Activated gamma-delta T cell treated with anti-CD3 and anti-CD28 coated beads, Interleukin-2, amount 50 U/mL, for 16 hours (primary cell): ENCODE data around the gene NRL.
A peak's percentile ranks its signal among the peaks of the same experiment; 100 is the strongest.

Experiments used
- DNase-seq: peaks from one replicate; pipeline ENCODE4 v3.0.0-alpha.2; 2020; ENCODE audit warnings: low read depth

The NRL gene

DNA sequence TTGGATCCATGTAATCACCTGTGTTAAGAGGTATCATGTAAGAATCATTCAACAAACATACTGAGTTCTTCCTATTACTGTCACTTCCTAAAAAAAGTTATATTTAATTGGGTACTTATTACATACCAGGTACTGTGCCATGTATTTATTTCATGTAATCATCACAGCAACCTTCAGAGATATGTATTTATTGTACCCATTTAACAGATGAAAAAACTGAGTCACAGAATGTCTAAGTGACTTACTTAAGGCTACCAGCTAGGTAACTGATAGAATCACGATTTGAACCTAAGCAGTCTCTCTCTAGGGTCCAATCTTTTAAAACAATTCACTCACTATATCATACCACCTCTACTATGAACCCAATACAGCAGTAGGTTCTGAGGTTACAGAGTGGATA lies 29.7 kb upstream of the NRL start:
- no peak for DNase-seq

DNA sequence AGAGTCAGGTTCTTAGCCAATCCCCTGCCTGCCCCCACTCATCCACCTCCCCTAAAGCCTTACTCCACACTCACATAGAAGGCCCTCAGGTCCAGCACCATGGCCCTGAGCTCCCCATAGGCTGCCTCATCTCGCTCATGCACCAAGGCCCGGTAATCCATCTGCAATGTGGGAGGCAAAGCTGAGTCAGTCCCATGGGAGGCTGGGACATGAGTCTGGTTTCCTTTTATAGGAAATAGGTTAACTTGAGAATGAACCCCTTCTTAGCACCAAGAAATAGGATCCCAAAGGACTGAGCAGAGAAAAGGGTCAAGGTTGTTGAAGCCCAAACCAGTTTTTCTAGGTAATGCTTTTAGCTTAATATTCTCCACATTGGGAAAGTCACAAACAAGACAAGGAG lies 28.8 kb upstream of the NRL start:
- DNase-seq: no peak

DNA sequence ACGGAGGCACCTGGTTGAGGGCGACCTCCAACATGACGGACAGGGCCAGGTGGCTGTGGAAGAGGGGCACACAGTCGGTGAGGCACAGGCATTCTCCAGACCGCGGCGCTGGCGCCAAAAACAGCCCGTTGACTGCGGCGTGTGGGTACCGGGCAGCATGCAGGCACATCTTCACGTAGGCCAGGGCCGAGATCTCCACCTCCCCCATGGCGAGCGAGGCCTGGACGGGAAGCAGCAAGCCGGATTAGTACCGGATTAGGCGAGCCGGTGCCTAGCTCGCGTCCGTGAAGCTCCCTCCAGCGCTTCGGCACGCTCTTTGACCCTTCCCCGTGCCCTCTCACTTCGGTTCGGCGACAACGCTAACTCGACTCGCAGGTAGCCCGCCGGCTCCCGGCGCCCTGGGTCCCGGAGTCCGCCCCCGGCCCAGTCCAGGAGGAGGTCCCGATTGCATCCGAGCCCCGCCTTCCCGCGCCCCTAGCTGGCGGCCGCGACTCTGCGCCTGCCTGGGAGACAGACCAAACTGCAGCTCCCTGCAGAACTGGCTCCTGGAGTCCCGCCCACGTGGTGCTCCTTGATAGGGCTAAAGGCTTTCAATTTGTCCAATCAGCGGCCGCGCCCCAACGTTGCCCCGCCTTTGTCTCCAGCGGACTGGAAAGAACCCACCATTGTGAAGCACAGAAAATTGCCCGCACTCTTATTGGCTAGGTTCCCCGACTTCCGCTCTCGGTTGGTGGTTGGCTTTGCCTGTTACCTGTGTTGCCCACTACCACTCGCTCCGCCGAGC lies 26.5 kb upstream of the NRL start, which contains the start of gene EMC9:
Gene EMC9, minus strand, starts transcription at position 495 of the 784 bp plus-strand sequence. Its CDS starts 287 bp downstream, at position 208.
- peak; percentile 99 for DNase-seq

DNA sequence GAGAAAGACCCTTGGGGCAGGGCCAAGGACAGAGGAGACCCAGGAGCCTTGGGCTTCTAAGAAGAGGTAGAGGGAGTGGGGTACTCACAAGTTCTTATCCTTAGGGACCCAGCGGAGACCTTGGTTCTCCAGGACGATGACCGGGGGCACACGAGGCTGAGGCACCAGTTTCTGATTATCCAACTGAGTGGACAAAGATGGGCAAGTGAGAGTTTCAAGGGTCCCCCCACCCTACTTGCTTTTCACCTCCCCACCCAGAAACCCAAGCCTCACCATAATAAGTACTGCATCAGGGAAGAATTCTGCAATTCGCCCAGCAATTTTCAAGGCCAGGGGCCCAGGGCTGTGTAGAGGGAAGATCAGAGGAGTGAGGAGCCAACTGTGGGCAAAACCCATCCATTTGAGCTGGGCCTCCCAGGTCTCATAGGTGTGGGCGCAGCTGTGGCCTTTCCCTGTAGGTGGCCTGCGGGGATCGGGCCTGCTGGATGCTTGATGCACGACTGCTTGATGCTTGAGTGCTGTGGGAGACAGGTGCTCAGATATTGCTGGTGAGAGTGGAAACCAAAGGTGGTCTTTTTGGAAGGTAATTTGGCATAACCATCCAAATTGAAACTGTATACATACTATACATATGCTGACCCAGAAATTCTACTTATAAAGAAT lies 24.7 kb upstream of the NRL start:
- no peak for DNase-seq

DNA sequence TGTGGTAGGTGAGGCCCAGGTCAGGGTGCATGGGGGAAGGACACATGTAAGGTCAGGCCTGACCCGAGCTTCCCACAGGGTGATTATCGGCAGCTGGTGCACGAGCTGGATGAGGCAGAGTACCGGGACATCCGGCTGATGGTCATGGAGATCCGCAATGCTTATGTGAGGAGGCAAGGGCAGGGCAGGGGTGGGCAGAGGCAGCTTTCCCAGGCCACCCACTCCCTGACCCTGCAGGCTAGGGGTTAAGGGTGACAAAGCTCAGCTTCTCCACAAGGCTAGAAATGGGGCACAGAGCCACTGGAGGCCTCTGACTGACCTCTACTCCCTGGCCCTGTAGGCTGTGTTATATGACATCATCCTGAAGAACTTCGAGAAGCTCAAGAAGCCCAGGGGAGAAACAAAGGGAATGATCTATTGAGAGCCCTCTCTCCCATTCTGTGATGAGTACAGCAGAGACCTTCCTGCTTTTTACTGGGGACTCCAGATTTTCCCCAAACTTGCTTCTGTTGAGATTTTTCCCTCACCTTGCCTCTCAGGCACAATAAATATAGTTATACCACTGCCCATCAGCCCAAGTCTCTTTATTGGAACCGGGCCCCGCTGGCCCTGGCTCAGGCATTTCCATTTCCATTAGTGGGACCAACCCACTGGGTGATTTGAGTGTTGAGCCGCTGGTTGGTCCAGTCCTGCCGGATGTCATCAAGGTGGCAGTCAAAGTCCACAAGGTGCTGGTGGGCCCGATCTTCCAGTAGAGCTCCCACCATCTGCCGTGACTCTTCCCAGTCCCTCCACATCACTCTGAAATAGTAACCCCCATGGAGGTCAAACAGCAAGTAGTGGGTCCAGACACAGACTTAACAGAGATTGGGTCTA lies 23.9 kb upstream of the NRL start:
- no peak for DNase-seq

DNA sequence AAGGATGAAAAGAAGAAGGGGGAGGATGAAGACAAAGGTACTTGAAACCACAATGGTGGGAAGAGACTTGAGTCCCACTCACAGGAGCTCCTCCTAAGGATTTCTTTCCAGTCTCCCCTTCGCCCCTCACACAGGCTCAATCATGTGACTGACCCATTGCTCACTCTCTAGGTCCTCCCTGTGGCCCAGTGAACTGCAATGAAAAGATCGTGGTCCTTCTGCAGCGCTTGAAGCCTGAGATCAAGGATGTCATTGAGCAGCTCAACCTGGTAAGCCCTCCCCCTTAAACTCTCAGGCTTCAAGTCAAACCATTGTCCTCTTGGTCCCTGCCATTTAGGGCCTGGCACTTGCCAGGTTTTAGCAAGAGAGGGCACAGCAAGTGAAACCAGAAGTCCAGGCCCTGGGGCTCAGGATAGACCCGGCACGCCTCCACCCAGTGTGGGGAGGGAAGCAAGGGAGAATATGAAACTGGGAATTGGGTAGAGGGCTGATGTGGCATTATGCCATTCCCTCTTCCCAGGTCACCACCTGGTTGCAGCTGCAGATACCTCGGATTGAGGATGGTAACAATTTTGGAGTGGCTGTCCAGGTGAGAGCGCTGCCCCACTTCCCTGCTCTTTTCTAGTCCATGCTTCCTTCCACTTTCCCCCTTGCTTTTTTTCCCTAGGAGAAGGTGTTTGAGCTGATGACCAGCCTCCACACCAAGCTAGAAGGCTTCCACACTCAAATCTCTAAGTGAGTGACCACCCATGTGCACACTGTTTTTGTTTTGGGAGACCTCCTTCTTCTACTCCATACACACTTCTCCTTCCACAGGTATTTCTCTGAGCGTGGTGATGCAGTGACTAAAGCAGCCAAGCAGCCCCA lies 23.0 kb upstream of the NRL start:
- no peak for DNase-seq

DNA sequence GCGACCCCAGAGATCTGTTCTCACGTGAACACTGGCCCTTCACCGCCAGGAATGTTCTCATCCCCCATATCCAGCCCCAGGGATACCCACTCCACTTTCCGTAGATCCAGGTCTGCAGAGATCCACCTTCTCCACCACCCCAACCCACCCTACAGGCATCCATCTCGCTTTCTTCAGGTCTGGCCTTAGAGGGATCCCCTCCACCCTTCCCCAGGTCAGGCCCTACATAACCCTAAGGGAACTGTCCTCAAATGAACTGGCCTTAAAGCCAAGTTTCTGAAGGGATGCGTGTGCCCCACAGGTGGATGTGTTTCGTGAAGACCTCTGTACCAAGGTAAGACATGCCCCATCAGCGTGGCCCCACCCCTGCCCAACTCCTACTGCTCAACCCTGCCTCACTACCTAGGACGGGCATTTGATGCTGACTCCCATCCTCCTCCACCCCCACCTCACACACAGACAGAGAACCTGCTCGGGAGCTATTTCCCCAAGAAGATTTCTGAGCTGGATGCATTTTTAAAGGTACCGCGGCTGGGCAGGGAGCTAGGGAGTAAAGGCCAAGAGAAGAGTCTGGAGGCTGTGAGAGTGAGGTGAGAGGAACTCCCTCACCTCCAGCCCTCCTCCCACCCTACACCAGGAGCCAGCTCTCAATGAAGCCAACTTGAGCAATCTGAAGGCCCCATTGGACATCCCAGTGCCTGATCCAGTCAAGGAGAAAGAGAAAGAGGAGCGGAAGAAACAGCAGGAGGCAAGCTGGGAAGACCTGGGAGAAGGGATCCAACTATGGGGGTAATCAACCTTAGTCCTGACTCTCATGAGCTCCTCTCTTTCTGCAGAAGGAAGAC lies 22.2 kb upstream of the NRL start:
- no peak for DNase-seq

DNA sequence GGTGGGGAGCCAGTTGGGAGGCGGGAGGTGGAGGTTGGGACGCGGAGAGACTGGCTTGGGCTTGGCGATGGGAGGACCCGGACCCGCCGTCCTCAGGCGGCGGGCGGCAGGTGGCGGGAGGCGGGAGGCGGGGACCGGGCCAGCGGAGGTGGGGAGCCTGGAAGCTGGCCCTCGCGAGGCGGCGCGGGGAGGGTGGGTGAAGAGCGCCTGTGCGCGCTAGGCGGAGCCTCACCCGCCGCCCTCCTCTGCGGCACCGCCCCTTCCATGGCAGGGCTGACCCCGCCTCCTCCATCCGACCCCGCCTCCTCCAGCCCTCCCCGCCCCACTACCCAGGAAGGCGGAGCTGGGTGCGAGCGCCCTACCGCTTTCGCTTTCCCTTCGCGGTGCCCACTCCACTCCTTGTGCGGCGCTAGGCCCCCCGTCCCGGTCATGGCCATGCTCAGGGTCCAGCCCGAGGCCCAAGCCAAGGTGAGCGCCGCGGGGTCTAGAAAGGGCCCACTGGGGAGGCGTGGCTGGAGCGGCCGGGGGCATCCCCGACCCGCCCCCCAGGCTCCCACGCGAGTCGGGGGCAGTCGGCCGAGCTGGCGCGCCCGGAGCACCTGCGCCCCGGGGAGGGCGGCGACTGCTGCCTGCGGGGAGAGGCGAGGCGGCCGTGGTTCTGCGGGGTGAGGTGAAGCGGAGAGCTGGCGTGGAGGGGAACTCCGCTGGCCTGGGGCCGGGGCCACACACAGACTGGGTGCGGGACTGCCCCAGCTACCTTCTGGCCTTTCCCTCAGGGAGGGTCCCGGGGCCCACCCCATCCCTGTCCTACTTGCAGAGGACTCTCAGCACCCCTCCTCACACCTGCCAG lies 21.3 kb upstream of the NRL start, which contains the start of gene PSME1:
Gene PSME1, plus strand, starts transcription at position 361 of the 850 bp plus-strand sequence. Its CDS starts 69 bp downstream, at position 430.
- DNase-seq: peak; percentile 90

DNA sequence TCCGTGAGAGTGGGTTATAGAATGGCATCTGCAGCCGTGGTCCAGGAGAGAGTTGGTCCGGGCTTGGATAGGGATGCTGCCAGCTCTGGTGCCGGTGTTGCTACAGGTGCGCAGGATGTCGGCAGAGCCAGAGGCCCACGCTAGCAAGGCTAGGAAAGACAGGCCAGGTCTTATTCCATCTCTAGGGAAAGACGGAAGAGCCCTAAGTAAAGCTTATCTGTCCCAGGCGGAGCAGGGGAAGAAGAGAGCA lies 20.8 kb upstream of the NRL start:
- no peak for DNase-seq

DNA sequence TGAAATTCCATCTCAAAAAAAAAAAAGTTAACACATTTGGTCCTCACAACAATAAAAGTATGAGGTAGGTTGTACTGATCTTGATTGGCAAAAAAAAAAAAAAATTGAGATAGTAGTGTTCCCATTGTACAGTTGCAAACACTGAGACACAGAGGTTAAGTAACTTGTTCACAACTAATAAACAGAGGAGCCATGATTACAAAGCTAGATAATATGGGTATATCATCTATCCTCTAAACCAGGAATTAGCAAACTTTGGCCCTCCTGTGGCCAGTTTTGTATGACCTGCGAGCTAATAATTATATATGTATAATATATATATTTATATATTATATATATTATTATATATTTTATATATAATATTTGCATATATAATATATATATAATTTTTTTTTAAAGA lies 19.0 kb upstream of the NRL start:
- DNase-seq: no peak

DNA sequence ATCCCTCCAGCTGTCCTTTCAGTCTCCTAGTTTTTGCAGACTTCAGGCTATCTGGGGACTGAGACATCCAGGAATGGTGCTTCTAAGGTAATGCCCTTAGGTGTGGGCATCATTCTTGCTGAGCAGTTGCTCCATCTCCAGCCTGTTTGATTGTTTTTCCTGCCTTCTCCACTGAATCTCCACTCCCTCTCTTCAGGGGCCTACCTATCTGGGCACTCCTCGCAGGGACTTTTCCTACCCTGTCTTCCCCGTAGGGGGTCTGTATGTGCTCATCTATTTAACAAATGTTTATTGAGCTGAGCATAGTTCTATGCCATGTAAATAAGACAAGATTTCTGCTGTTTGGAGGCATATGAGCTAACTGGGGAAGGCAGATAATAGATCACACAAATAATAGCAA lies 18.2 kb upstream of the NRL start:
- no peak for DNase-seq

DNA sequence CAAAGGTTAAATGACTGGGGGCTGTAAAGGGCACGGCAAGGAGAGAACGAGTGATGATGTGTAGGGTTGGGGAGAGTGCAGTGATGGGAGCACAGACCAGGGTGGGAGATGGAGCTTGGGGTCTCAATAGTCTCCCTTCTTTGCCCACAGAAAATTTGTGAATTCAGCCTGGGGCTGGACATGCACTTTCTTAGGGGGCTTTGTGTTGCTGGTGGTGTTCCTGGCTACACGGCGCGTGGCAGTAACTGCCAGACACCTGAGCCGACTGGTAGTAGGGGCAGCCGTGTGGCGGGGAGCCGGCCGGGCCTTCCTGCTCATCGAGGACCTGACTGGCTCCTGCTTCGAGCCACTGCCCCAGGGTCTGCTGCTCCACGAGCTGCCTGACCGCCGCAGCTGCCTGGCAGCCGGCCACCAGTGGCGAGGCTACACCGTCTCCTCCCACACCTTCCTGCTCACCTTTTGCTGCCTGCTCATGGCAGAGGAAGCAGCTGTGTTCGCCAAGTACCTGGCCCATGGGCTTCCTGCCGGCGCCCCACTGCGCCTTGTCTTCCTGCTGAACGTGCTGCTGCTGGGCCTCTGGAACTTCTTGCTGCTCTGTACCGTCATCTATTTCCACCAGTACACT lies 17.4 kb upstream of the NRL start:
- no peak for DNase-seq

DNA sequence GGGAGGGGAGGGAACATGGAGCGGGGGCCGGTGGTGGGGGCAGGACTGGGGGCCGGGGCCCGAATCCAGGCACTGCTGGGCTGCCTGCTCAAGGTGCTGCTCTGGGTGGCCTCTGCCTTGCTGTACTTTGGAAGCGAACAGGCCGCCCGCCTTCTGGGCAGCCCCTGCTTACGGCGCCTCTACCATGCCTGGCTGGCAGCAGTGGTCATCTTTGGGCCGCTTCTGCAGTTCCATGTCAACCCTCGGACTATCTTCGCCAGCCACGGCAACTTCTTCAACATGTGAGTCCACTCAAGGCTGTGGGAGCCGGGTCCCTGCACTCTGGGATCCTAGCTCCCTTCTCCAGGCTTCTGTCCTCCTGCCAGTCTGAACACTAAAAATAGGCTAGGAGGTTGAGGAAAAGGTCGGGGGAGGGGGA lies 16.8 kb upstream of the NRL start:
- no peak for DNase-seq

DNA sequence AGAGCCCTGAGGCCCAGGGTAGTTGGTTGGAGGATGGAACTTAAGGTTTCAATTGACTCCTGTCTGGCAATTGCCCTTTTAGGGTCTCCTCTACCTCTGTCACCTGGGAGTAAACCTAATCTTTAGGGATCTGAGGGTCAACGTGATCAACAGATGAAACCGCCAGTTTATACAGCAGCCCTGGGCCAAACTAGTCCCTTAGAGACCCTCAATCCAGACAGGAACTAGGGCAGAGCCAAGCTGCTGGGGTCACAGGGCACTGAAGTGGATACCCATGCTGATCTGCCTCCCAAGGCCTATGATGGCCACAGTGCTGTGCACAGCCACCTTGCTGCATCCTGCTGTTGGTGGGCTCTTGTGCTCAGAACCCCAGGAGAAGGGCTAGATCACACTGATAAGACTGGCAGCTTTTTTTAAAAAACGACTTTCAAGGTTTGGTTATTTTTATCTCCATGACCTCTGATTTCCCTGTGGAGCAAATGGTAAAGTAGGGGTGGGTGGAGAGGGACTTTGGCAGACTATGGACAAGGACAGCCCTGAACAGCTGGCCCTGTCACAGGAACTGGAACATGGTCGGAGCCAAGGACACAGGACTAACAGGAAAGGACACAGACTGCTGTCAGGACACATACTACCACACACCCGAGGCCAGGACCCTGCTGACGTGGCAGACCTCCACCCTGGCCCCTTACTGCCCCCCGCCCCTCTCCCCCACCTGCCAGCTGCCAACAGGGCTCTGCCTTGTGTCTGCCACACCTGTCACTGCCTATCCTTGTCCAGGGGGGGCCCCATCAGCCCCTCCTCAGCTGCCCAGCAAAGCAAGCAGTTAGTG lies 16.2 kb upstream of the NRL start:
- DNase-seq: no peak

DNA sequence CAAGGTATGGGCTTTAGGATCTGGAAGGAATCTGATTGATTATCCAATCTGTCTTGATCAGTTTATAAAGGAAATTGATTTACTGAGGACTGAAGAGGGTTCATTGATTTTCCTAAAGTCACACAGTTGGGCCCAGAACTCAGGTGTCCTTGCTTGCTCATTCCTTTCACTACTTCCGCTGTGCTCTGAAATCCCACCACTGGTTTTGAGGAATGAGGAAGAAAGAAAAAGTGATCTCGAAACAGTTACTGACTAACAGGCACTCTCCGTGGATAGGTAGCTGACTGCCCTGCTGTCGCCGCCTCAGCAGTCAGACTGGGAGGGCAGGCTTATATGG lies 15.6 kb upstream of the NRL start, which contains the start of gene FITM1:
Gene FITM1, plus strand, starts transcription at position 280 of the 337 bp plus-strand sequence. CDS start 905 bp downstream, outside the sequence.
- DNase-seq: no peak

DNA sequence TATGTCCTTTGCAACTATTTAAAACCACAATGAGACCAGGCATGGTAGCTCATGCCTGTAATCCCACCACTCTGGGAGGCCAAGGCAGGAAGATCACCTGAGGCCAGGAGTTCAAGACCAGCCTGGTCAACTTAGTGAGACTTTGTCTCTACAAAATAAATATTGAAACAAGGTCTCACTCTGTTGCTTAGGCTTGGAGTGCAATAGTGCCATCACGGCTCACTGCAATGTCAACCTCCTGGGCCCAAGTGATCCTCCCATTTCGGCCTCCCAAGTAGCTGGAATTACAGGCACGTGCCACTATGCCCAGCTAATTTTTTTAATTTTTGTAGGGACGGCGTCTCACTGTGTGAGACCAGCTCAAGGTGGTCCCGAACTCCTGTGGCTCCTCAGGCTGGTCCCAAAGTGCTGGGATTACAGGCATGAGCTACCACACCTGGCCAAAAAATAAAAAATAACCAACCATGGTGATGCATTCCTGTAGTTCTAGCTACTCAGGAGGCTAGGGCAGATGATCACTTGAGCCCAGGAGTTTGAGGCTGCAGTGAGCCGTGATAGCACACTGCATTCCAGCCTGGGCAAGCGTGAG lies 14.8 kb upstream of the NRL start:
- no peak for DNase-seq

DNA sequence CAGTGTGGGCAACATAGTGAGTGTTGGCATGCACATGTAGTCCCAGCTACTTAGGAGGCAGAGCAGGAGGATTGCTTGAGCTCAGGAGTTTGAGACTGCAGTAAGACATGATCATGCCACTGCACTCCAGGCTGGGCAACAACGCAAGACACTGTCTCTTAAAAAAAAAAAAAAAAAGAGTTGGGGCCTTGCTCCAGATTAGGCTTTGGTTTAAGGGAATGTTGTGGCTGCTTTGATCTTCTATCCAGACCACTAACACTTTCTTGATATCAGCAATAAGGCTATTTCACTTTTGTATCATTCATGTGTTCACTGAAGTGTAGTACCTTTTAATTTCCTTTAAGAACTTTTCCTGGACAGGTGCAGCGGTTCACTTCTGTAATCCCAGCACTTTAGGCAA lies 12.9 kb upstream of the NRL start:
- no peak for DNase-seq

DNA sequence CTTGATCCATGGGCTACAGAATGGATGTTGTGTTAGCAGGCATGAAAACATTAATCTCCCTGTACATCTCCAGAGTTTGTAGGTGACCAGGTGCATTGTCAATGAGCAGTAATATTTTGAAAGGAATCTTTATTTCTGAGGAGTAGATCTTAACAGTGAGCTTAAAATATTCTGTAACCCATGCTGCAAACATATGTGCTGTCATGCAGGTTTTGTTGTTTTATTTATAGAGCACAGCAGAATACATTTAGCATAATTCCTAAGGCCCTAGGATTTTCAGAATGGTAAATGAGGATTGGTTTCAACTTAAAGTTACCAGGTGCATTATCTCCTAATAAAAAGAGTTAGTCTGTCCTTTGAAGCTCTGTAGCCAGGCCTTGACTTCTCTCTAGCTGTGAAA lies 12.2 kb upstream of the NRL start:
- no peak for DNase-seq
